ENCODE measurements around the gene POU3F2. TPM values are rescaled to one million over a fixed set of nuclear protein-coding genes. Genes with fewer than 3 reads are reported as not detected.

The POU3F2 gene
- total RNA-seq, 4 donors from 2014 or later, result 0.08 TPM; not detected in 3

DNA sequence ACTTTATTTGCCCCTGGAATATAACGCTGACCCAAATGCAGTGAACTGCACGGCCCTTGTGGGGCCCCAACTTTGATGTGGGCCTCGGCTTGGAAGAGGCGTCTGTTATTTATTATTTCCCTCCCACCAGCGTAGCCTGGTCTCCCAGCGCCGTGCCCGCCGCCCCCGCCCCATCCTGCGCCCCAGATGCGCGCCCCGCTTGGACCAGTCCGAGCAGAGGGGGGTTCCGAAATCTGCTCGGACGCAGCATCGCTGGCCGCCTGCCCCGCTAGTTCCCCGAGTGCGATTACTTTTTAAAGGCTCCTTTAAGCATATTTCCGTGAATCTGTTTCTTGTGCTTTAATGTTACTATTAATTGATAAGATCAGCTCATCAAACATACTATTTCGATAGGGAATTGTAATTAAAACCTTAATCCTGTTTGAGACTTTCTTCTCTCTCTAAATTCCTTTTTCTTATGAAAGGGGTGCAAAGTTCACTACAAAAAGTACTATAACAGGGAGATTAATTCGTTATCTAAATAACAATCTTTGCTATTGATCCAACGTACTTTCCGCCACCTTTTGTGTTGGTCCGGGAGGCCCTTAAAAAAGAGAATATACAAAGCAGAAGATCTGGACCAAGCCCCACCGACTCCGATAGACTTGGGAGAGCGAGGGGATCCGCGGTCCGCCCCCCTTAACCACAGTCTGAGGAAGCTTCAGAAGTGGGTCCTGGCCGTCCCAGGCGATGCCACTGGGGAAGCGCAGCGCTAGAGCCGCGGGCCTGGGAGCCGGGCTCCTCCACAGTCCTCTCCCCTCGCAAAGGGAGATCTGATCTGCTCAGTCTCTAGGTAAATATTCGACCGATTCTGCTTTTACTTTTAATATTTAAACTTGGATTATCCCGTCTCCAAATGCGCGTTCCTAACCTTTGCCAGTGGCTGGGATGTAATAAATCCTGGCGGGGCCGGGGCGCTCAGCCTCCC, 10.2 kb downstream of the POU3F2 start:
- TF ChIP-seq, protein P1, sequence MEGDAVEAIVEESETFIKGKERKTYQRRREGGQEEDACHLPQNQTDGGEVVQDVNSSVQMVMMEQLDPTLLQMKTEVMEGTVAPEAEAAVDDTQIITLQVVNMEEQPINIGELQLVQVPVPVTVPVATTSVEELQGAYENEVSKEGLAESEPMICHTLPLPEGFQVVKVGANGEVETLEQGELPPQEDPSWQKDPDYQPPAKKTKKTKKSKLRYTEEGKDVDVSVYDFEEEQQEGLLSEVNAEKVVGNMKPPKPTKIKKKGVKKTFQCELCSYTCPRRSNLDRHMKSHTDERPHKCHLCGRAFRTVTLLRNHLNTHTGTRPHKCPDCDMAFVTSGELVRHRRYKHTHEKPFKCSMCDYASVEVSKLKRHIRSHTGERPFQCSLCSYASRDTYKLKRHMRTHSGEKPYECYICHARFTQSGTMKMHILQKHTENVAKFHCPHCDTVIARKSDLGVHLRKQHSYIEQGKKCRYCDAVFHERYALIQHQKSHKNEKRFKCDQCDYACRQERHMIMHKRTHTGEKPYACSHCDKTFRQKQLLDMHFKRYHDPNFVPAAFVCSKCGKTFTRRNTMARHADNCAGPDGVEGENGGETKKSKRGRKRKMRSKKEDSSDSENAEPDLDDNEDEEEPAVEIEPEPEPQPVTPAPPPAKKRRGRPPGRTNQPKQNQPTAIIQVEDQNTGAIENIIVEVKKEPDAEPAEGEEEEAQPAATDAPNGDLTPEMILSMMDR (IDR thresholded peaks at IDR 0.05), result no peak
- TF ChIP-seq POLR2A (IDR thresholded peaks at IDR 0.05), result no peak
- TF ChIP-seq POLR2AphosphoS5 (IDR thresholded peaks at IDR 0.05), result no peak
- no peak for TF ChIP-seq EP300 (IDR thresholded peaks at IDR 0.05)
- peaks cover 0 to 50% (median 20%) of the 10 kb centered on the region in 3 donors for H3K4me1 ChIP-seq
- H3K27ac ChIP-seq, result no peak overlapping the region
- H3K36me3 ChIP-seq, result no peaks in the 10 kb centered on the region
- no peaks in the 10 kb centered on the region for H3K9me3 ChIP-seq
- no peak for ATAC-seq
- 3% methylated on average over 29 to 31 of the region's 51 CpGs for WGBS, 2 donors (ENCODE audit: low coverage in 1 of 2)
- H3K27me3 ChIP-seq, result peaks cover 98% of the 10 kb centered on the region
- H3K4me3 ChIP-seq, result peak overlapping the region in 1 of 2 donors; percentile 43

DNA sequence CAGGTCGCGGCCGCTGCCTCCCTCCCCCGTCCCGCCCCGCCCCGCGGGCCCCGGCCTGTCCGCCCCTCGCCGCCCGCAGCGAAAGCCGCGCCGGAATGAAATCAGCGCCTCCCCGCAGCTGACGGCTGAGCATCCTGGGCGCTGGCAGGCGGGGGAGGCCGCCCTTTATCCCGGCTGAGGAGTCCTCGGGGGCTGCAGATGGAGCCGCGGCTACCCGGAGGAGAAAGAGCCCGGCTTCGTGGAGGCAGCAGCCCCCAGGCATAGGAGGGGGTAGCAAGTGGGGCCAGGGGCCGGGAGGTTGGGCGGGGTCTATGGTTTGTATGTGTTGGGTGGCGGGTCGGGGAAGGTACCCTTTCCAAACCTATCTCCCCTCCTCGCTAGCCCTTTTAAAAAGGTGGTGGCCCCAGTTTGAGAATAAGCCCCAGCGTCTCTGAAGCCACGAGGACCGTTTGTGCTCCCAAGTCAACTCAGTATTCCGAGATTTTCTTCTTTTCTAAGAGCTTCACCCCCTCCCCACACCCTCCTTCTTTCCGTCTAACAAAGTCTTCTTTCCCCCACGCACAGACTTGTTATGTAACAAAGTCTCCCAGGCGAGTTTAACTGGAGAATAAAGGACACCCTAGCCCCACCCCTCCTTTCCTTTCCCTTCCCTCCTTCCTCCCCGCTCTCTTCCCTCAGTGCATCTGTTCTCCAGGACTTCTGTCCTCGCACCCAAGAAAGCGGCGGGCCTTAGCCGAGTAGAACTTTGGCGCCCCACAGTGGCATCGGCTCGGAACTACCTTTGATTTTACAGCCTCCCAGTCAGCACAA, 11.0 kb downstream of the POU3F2 start:
- peak; percentile 53 for ATAC-seq
- peaks cover 0 to 50% (median 20%) of the 10 kb centered on the region in 3 donors for H3K4me1 ChIP-seq
- TF ChIP-seq, protein P1 (IDR thresholded peaks at IDR 0.05), result peak in 3 of 4 experiments; percentile 61 to 84 (median 64)
- no peak for TF ChIP-seq POLR2A (IDR thresholded peaks at IDR 0.05)

DNA sequence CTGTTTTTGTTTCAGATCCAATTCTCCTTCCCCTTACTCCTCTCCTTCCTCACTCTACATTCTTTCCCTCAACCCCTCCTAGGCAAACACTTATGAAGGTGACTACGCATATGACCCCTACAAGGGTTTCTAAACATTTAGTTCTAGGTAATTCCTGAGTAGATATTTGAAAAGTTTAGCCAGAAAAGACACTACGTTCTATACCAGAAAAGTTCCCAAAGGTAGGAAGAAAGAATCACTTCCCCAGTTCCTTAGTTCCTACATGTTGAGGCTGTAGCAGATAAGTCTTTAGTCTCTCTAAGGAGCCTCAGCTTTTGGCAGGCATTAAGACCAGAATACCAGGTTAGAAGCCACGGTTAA, 11.6 kb downstream of the POU3F2 start:
- TF ChIP-seq EP300 (IDR thresholded peaks at IDR 0.05) (no peak), POLR2A (IDR thresholded peaks at IDR 0.05) (no peak)
- TF ChIP-seq, protein P1 (IDR thresholded peaks at IDR 0.05), result no peak
- WGBS, 2 donors (ENCODE audit: low coverage in 1 of 2), result 55 to 59% methylated on average over 3 of the region's 3 CpGs
- no peak for ATAC-seq
- Histone ChIP-seq H3K4me1 (peaks cover 0 to 50% (median 20%) of the 10 kb centered on the region in 3 donors), H3K4me3 (no peak overlapping the region), H3K27ac (no peak overlapping the region), H3K36me3 (no peaks in the 10 kb centered on the region), H3K9me3 (no peaks in the 10 kb centered on the region), H3K27me3 (peaks cover 88% of the 10 kb centered on the region)

More for the DNA sequence above, 11.0 kb downstream of the POU3F2 start:
- no peaks in the 10 kb centered on the region for H3K36me3 ChIP-seq
- H3K9me3 ChIP-seq, result no peaks in the 10 kb centered on the region
- WGBS, 2 donors (ENCODE audit: low coverage in 1 of 2), result 4 to 5% methylated on average over 7 to 18 of the region's 50 CpGs
- H3K27ac ChIP-seq, result no peak overlapping the region
- peak overlapping the region in 1 of 2 donors; percentile 43 for H3K4me3 ChIP-seq
- peaks cover 94% of the 10 kb centered on the region for H3K27me3 ChIP-seq

DNA sequence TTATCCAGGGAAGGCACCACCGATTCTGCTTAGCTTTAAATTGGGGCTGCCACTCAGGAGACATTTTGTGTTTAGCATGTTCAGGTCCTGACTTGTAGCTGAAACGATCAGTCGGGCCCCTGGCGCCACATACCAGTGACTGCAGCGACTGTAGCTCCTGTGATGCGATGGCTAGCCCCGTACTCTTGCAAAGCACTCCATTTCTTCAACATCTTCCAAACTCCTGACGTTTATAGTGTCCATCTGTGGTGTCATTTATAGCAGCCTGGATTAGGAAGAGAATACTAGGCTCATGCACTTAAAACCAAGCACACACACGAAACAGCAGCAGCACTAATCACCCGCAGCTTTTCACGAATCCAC, 13.0 kb downstream of the POU3F2 start:
- Histone ChIP-seq H3K4me3 (no peak overlapping the region), H3K27me3 (peaks cover 74% of the 10 kb centered on the region)
- no peak for ATAC-seq

More for the DNA sequence above, 13.0 kb downstream of the POU3F2 start:
- Histone ChIP-seq H3K9me3 (no peaks in the 10 kb centered on the region), H3K27ac (no peak overlapping the region), H3K4me1 (peaks cover 0 to 47% (median 20%) of the 10 kb centered on the region in 3 donors), H3K36me3 (no peaks in the 10 kb centered on the region)
- WGBS, 2 donors (ENCODE audit: low coverage in 1 of 2), result 29 to 43% methylated on average over 8 to 9 of the region's 11 CpGs
- TF ChIP-seq, protein P1 (IDR thresholded peaks at IDR 0.05), result no peak
